ENCODE data around the gene NEURL2. TPM values are rescaled to one million over a fixed set of nuclear protein-coding genes. Genes with fewer than 3 reads are reported as not detected.
A peak's percentile ranks its signal among the peaks of the same experiment; 100 is the strongest.

Gene NEURL2
- total RNA-seq, 1 donor from 2014 or later: 7.9 TPM

- no peaks in the 10 kb centered on the region for H3K36me3 ChIP-seq (ENCODE audit: control insufficient read depth, insufficient read depth, low read length)
- no peak for DNase-seq (ENCODE audit: low read depth)
- TF ChIP-seq CTCF (IDR thresholded peaks at IDR 0.05; ENCODE audit: insufficient read depth, low read length, poor library complexity, severe bottlenecking): no peak
Observed at GRCh38 chr20:45873409-45874103, 17.5 kb downstream of the NEURL2 start.

GRCh38 chr20:45872626-45873025, 18.4 kb downstream of the NEURL2 start:
- H3K36me3 ChIP-seq (ENCODE audit: control insufficient read depth, insufficient read depth, low read length): no peaks in the 10 kb centered on the region
- no peak overlapping the region for H3K4me3 ChIP-seq (ENCODE audit: low read depth, low read length)
- DNase-seq (ENCODE audit: low read depth): no peak
- no peaks in the 10 kb centered on the region for H3K27me3 ChIP-seq (ENCODE audit: control insufficient read depth, insufficient read depth, low read length)
- TF ChIP-seq CTCF (IDR thresholded peaks at IDR 0.05; ENCODE audit: insufficient read depth, low read length, poor library complexity, severe bottlenecking): no peak

More at GRCh38 chr20:45873409-45874103, 17.5 kb downstream of the NEURL2 start:
- Histone ChIP-seq H3K4me3 (ENCODE audit: low read depth, low read length) (no peak overlapping the region), H3K27me3 (ENCODE audit: control insufficient read depth, insufficient read depth, low read length) (no peaks in the 10 kb centered on the region)

GRCh38 chr20:45867819-45868176, 23.2 kb downstream of the NEURL2 start:
- Histone ChIP-seq H3K27me3 (ENCODE audit: control insufficient read depth, insufficient read depth, low read length) (no peaks in the 10 kb centered on the region), H3K36me3 (ENCODE audit: control insufficient read depth, insufficient read depth, low read length) (no peaks in the 10 kb centered on the region), H3K4me3 (ENCODE audit: low read depth, low read length) (no peak overlapping the region)
- TF ChIP-seq CTCF (IDR thresholded peaks at IDR 0.05; ENCODE audit: insufficient read depth, low read length, poor library complexity, severe bottlenecking): no peak
- peak; percentile 31 for DNase-seq (ENCODE audit: low read depth)

- Histone ChIP-seq H3K36me3 (ENCODE audit: control insufficient read depth, insufficient read depth, low read length) (no peaks in the 10 kb centered on the region), H3K27me3 (ENCODE audit: control insufficient read depth, insufficient read depth, low read length) (no peaks in the 10 kb centered on the region), H3K4me3 (ENCODE audit: low read depth, low read length) (no peak overlapping the region)
- no peak for TF ChIP-seq CTCF (IDR thresholded peaks at IDR 0.05; ENCODE audit: insufficient read depth, low read length, poor library complexity, severe bottlenecking)
- DNase-seq (ENCODE audit: low read depth): no peak
Observed at GRCh38 chr20:45867136-45867818, 23.7 kb downstream of the NEURL2 start.

GRCh38 chr20:45866454-45866853, 24.6 kb downstream of the NEURL2 start:
- no peaks in the 10 kb centered on the region for H3K36me3 ChIP-seq (ENCODE audit: control insufficient read depth, insufficient read depth, low read length)
- no peak for TF ChIP-seq CTCF (IDR thresholded peaks at IDR 0.05; ENCODE audit: insufficient read depth, low read length, poor library complexity, severe bottlenecking)
- H3K27me3 ChIP-seq (ENCODE audit: control insufficient read depth, insufficient read depth, low read length): no peaks in the 10 kb centered on the region
- DNase-seq (ENCODE audit: low read depth): no peak
- H3K4me3 ChIP-seq (ENCODE audit: low read depth, low read length): no peak overlapping the region
